ENCODE measurements around the gene SLC26A8.
A peak's percentile ranks its signal among the peaks of the same experiment; 100 is the strongest.
"Not testable (repeated sequence)": the region's sequence is repeated elsewhere in the genome, so short reads cannot be mapped to it uniquely, and the experiment has no call there.

Gene SLC26A8

GRCh38 chr6:35941170-35941569 is 83.3 kb downstream of the SLC26A8 start:
- not testable (repeated sequence) for DNase-seq

- not testable (repeated sequence) for DNase-seq
Measured at GRCh38 chr6:35940014-35940413, 84.4 kb downstream of the SLC26A8 start.

DNA sequence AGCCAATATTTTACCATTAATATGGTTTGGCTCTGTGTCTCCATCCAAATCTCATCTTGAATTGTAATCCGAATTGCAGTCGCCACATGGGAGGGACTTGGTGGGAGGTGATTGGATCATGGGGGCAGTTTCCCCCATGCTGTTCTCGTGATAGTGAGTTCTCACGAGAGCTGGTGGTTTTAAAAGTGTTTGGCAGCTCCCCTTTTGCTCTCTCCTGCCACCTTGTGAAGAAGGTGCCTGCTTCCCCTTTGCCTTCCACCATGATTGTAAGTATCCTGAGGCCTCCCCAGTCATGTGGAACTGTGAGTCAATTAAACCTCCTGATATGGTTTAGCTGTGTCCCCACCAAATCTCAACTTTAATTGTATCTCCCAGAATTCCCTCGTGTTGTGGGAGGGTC is 85.2 kb downstream of the SLC26A8 start:
- DNase-seq, result not testable (repeated sequence)

DNA sequence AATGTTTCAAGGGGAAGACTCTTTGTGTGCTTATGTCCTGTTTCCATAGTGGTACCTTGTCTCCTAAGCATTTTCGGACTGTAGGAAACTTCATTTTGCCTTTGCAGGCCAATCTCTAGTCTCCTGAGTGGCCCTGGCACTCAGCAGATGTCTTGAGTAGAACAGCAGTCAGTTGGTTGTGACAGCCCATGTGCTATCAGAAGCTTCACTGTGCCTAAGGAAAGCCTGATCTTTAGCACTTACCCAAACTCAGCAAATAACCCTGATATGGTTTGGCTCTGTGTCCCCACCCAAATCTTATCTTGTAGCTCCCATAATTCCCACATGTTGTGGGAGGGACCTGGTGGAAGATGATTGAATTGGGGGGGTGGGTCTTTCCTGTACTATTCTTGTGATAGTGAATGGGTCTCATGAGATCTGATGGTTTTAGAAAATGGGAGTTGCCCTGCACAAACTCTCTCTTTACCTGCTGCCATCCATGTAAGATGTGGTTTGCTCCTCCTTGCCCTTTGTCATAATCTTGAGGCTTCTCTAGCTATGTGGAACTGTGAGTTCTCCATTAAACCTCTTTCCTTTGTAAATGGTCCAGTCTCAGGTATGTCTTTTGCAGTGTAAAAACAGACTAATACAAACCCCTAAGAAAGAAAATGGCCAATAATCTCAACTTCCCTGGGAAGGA is 87.6 kb downstream of the SLC26A8 start:
- DNase-seq, result no peak

- no peak for DNase-seq
Measured at GRCh38 chr6:35935469-35935868, 89.0 kb downstream of the SLC26A8 start.

DNA sequence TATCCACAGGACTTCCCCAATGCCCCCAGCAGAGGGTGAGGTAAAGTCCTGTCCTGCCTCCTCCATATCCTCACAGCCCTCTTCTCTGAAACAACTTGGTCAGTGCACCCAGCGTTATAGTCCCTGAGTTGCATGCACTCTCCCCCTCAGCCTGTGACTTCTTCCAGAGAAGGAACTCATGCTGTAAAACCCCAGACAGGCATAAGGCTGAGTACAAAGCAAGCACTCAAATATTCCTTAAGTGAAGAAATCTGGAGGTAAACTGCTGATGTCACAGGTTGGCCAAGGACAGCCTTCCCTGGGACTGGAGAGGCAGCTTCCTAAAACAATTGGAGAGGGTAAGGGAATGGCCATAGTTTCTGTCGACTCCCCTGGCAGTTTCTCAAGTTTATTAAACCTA is 90.6 kb downstream of the SLC26A8 start:
- DNase-seq, result no peak

DNA sequence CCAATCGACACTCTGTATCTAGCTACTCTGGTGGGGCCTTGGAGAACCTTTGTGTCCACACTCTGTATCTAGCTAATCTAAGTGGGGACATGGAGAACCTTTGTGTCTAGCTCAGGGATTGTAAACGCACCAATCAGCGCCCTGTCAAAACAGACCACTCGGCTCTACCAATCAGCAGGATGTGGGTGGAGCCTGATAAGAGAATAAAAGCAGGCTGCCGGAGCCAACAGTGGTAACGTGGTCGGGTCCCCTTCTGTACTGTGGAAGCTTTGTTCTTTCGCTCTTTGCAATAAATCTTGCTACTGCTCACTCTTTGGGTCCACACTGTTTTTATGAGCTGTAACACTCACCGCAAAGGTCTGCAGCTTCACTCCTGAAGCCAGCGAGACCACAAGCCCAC is 92.6 kb downstream of the SLC26A8 start:
- DNase-seq, result not testable (repeated sequence)

DNA sequence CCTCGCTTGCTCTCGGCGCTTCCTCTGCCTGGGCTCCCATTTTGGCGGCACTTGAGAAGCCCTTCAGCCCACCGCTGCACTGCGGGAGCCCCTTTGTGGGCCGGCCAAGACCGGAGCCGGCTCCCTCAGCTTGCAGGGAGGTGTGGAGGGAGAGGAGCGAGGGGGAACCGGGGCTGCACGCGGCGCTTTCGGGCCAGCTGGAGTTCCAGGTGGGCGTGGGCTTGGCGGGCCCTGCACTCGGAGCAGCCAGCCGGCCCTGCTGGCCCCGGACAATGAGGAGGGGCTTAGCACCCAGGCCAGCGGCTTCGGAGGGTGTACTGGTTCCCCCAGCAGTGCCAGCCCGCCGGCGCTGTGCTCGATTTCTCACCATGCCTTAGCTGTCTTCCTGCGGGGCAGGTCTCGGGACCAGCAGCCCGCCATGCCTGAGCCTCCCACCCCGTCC is 93.3 kb downstream of the SLC26A8 start:
- DNase-seq, result no peak

- no peak for DNase-seq
Measured at GRCh38 chr6:35929601-35930000, 94.8 kb downstream of the SLC26A8 start.

GRCh38 chr6:35926509-35927215 is 97.8 kb downstream of the SLC26A8 start:
- DNase-seq, result no peak

- DNase-seq, result no peak
Measured at GRCh38 chr6:35925961-35926360, 98.5 kb downstream of the SLC26A8 start.

DNA sequence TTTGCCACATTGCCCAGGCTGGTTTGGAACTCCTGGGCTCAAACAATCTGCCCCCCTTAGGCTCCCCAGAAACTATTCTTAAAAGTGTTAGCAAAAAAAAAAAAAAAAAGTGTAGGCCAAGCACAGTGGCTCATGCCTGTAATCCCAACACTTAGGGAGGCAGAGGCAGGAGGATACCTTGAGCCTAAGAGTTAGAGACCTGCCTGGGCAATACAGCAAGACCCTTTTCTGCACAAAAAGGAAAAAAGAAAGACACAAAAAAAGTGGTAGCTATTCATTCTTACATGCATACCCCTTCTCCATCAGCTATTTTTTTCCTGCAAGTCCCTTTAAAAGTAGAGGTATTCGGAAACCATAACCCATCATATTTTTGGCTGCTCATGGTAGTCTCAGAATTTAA is 100.3 kb downstream of the SLC26A8 start:
- DNase-seq, result no peak

- DNase-seq, result no peak
Measured at GRCh38 chr6:35922139-35922554, 102.3 kb downstream of the SLC26A8 start.

GRCh38 chr6:35920793-35921732 is 103.4 kb downstream of the SLC26A8 start, which contains the start of gene SRPK1:
SRPK1 (minus strand) TSS chr6:35921098; CDS start chr6:35921056, 42 bp downstream.
- peak; percentile 49 for DNase-seq

DNA sequence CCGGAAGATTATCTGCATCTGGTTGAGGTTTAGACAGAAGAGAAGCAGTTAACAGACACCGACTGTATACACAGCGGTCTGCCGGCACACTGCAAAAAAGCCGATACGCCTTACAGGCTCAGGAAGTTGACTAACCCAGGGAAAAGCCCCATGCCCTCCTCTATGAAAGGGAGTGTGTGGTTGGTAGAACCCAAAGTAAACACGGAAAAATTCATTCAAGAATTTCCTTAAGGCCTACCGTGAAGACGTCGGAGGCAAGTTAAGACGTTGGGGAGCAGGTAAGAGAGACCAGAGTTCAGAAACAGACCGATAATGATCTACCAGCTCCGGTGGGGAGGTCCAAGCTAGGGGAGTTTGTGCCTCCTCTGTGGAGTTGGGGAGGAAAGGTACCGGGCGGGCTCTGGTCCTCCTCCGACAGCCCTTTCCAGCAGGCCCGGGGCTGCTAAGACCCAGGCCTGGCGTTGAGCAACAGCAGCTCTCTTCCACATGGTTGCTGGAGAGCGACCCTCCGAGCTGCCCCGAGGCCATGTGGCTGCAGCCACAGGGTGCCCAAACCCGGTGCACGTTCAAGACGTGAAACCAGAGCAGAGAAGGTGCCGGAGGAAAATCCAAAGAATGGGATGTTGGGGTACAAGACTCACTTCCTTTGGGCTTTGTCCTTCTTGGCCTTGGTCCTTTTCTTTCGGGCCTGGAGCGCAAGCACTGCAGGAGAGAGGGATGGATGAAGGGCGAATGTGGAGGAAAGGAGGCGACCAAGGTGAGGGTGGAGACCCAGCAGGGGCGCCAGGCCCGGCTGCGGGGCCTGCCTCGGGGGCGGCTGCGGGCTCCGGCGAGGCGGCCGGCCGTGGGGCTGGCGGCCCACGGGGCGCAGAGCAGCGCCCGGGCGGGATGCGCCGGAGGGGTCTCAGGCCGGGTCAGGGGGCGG is 104.4 kb downstream of the SLC26A8 start:
- DNase-seq, result no peak

DNA sequence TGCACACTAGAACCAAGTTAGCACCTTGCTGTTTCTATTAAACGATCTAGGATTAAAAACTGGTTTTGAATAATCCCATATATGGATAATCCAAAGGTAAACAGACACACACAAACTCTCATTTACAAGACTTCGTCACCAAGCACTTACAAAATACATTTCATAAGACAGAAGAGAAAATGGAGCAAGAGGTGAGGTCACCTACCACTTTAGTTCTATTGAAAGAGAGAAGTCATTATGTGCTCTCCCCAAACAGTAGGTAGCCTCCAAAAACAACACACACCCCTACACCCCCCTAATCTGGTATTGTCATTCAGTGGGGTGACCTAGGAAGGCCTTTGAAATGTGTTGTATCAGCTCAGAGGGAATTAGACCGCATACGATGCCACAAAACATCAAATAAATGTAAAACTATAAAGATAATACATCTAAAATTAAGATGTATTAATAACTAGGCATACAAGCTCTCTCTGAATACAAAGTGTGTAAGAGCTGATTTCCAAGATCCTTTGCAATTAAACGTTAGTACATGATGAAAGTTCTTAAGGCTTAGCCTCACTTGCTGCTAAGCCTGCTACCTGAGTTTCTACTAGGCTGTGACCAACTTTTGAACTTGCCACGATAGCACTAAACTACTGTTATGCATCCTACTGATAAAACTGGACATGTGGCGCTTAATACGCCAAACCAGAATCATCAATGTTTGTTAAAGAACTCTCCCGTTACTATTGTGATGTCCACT is 105.2 kb downstream of the SLC26A8 start:
- no peak for DNase-seq

DNA sequence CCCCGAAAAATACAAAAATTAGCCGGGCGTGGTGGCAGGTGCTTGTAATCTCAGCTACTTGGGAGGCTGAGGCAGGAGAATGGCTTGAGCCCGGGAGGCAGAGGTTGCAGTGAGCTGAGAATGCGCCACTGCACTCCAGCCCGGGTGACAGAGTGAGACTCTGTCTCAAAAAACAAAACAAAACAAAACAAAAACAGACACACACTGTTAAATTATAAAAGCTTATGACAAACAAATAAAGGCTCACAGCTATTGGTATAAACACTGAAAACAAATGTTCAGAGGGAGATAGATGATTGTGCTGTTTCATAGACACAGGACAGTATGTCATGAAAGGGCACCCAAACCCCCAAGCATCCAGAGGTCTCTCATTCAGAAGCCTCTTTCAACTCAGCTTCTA is 107.5 kb downstream of the SLC26A8 start:
- DNase-seq, result not testable (repeated sequence)

DNA sequence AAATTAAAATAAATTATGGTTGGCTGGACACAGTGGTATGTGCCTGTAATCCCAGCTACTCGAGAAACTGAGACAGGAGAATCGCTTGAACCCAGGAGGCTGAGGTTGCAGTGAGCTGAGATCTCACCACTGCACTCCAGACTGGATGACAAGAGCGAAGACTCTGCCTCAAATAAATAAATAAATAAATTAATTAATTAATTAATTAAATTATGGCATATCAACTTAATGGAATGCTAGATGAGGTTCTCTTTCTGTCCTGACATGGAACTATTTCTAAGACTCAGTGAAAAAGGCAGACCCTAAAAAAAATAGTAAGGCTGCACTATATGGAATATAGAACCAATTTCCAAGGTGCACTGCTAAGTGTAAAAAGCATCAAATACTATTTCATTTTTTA is 108.4 kb downstream of the SLC26A8 start:
- DNase-seq, result no peak

DNA sequence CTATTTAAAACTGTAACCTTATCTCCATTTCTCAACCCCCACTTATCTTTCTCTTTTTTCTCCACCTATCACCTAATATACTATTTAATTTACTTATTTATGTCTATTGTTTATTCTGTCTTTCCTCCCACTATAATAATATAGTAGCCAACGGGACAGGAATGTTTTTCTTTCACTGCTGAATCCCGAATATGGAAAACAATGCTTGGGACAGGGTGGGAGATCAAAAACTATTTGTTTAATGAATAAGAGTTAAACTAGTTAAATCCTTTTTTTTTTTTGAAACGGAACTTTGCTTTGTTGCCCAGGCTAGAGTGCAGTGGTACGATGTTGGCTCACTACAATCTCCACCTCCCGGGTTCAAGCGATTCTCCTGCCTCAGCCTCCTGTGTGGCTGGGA is 109.9 kb downstream of the SLC26A8 start:
- DNase-seq, result no peak

DNA sequence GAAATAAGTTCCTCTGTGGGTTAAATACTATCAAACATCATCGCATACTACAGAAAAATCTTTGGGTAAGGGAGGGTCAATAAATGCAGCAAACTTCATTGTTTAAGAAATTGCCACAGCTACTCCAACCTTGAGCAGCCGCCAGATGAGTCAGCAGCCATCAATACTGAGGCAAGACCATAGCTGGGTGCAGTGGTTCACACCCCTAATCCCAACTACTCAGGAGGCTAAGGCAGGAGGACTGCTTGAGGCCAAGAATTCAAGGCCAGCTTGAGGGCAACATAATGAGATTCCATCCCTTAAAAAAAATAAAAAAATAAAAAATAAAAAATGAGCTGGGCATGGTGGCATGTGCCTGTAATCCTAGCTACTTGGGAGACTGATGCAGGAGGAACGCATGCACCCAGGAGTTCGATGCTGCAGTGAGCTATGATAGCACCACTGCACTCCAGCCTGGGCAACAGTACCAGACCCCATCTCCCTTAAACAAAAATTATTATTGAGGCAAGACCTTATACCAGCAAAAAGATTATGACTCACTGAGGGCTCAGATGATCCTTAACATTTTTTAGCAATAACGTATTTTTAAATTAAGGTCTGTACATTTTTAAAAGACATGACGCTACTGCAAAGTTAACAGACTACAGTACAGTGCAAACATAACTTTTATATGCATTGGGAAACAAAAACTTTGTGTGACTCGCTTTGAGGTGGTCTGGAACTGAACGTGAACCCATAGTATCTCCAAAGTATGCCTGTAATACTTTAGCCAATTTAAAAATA is 112.4 kb downstream of the SLC26A8 start:
- no peak for DNase-seq

DNA sequence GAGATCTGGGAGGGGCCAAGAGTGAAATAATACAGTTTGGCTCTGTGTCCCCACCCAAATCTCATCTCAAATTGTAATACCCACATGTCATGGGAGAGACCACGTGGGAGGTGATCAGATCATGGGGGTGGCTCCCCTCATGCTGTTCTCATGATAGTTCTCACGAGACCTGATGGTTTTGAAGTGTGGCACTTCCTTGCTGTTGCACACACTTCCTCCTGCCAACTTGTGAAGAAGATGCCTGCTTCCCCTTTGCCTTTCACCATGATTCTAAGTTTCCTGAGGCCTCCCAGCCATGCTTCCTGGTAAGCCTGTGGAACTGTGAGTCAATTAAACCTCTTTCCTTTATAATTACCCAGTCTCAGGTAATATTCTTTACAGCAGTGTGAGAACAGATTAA is 114.9 kb downstream of the SLC26A8 start:
- not testable (repeated sequence) for DNase-seq
